ENCODE data around the gene ZNF654. TPM values are rescaled to one million over a fixed set of nuclear protein-coding genes. Genes with fewer than 3 reads are reported as not detected.

Gene ZNF654
- total and polyA plus RNA-seq, 10 donors, result 2.8 to 22.3 (median 15.9) TPM

DNA sequence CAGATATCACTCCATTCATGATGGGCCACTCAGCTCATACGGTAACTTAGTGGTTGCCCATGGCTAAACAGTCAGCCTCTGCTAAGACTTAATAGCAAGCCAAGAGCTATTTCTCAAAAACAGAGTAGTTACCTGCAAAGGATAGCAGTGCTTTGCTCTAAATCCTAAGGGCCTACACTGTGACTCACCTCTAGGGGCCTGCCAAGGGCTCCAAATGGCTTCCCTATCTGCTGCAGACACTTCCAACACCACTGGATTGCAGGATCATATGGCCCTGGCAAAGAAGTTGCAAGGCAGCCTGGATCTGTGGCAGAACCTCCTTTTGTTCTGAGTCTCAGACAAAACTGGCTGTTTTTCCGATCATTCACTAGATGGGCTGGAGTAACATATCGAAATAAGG lies 18.1 kb upstream of the ZNF654 start:
- TF ChIP-seq, protein P1, sequence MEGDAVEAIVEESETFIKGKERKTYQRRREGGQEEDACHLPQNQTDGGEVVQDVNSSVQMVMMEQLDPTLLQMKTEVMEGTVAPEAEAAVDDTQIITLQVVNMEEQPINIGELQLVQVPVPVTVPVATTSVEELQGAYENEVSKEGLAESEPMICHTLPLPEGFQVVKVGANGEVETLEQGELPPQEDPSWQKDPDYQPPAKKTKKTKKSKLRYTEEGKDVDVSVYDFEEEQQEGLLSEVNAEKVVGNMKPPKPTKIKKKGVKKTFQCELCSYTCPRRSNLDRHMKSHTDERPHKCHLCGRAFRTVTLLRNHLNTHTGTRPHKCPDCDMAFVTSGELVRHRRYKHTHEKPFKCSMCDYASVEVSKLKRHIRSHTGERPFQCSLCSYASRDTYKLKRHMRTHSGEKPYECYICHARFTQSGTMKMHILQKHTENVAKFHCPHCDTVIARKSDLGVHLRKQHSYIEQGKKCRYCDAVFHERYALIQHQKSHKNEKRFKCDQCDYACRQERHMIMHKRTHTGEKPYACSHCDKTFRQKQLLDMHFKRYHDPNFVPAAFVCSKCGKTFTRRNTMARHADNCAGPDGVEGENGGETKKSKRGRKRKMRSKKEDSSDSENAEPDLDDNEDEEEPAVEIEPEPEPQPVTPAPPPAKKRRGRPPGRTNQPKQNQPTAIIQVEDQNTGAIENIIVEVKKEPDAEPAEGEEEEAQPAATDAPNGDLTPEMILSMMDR (IDR thresholded peaks at IDR 0.05 in 8 of 11, conservative IDR thresholded peaks at IDR 0.05 in 3 of 11), result no peak
- TF ChIP-seq POLR2A (IDR thresholded peaks at IDR 0.05), result no peak
- TF ChIP-seq POLR2AphosphoS5 (IDR thresholded peaks at IDR 0.05), result no peak
- intact Hi-C loops (cut with DNase I; ENCODE audit: low total_unique reads), result no loop called here
- Histone ChIP-seq H3K4me1 (peaks cover 0 to 4% (median 0%) of the 10 kb centered on the region in 6 donors), H3K9me3 (peaks cover 0 to 6% (median 0%) of the 10 kb centered on the region in 8 donors), H3K36me3 (no peaks in the 10 kb centered on the region), H3K27ac (no peak overlapping the region), H3K4me3 (no peak overlapping the region), H3K27me3 (replicated peaks in 1 of 7) (no peaks in the 10 kb centered on the region)
- DNase-seq, result no peak
- 93 to 100% (median 96%) methylated on average over 3 of the region's 3 CpGs for WGBS, 5 donors

- intact Hi-C loops (cut with DNase I; ENCODE audit: low total_unique reads), result no loop called here
- Histone ChIP-seq H3K27me3 (replicated peaks in 1 of 7) (no peaks in the 10 kb centered on the region), H3K9me3 (peaks cover 0 to 6% (median 0%) of the 10 kb centered on the region in 8 donors), H3K4me1 (peaks cover 0 to 4% (median 0%) of the 10 kb centered on the region in 6 donors), H3K27ac (no peak overlapping the region), H3K36me3 (no peaks in the 10 kb centered on the region), H3K4me3 (no peak overlapping the region)
- no peak for TF ChIP-seq POLR2A (IDR thresholded peaks at IDR 0.05)
- TF ChIP-seq, protein P1 (IDR thresholded peaks at IDR 0.05 in 8 of 11, conservative IDR thresholded peaks at IDR 0.05 in 3 of 11), result no peak
- no peak for TF ChIP-seq POLR2AphosphoS5 (IDR thresholded peaks at IDR 0.05)
- WGBS, 5 donors, result 17 to 27% (median 23%) methylated on average over 1 of the region's 1 CpG
- no peak for DNase-seq
These were observed 14.6 kb upstream of the ZNF654 start for GRCh38 chr3:88044411-88044810.

DNA sequence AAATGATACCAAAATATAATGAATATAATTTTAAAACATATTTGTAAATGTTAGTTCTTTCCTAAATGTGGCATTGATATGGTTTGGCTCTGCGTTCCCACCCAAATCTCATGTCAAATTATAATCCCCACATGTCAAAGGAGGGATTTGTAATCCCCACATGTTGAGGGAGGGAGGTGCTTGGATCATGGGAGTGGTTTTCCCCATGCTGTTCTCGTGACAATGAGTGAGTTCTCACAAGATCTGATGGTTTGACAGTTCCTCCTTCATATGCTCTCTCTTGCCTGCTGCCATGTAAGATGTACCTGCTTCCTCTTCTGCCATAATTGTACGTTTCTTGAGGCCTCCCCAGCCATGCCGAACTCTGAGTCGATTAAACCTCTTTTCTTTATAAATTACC lies 12.3 kb upstream of the ZNF654 start:
- Histone ChIP-seq H3K36me3 (no peaks in the 10 kb centered on the region), H3K4me1 (peaks cover 0 to 7% (median 0%) of the 10 kb centered on the region in 6 donors), H3K4me3 (no peak overlapping the region), H3K9me3 (no peaks in the 10 kb centered on the region), H3K27ac (no peak overlapping the region), H3K27me3 (replicated peaks in 1 of 7) (no peaks in the 10 kb centered on the region)
- no peak for DNase-seq
- WGBS, 5 donors, result 79 to 90% (median 81%) methylated on average over 5 of the region's 5 CpGs
- intact Hi-C loops (cut with DNase I; ENCODE audit: low total_unique reads), result no loop called here
- TF ChIP-seq POLR2A (IDR thresholded peaks at IDR 0.05), result no peak
- TF ChIP-seq, protein P1 (IDR thresholded peaks at IDR 0.05 in 8 of 11, conservative IDR thresholded peaks at IDR 0.05 in 3 of 11), result no peak
- no peak for TF ChIP-seq POLR2AphosphoS5 (IDR thresholded peaks at IDR 0.05)

- 10 to 13% (median 10%) methylated on average over 16 of the region's 16 CpGs for WGBS, 5 donors
- H3K27me3 ChIP-seq (replicated peaks in 1 of 7), result no peaks in the 10 kb centered on the region
- intact Hi-C loops (cut with DNase I; ENCODE audit: low total_unique reads), result no loop called here
- no peak for DNase-seq
- peak overlapping the region; percentile 56 to 97 (median 90) for H3K4me3 ChIP-seq
- H3K9me3 ChIP-seq, result no peaks in the 10 kb centered on the region
- TF ChIP-seq, protein P1 (IDR thresholded peaks at IDR 0.05 in 8 of 11, conservative IDR thresholded peaks at IDR 0.05 in 3 of 11), result no peak
- no peak for TF ChIP-seq POLR2AphosphoS5 (IDR thresholded peaks at IDR 0.05)
- no peak for TF ChIP-seq POLR2A (IDR thresholded peaks at IDR 0.05)
- peaks cover 0 to 38% (median 18%) of the 10 kb centered on the region in 6 donors for H3K36me3 ChIP-seq
- H3K4me1 ChIP-seq, result peaks cover 24 to 79% (median 58%) of the 10 kb centered on the region in 6 donors
- H3K27ac ChIP-seq, result peak overlapping the region; percentile 93 to 99 (median 98)
These were observed 1.3 kb upstream of the ZNF654 start for GRCh38 chr3:88057630-88058305.

Data from spleen (tissue), 11 donors.